Calu3 (cell line): ENCODE data around the gene DAAM1. TPM values are rescaled to one million over a fixed set of nuclear protein-coding genes. Genes with fewer than 3 reads are reported as not detected.

Experiments
- BruUV-seq: library from RNA; stranded (reverse); fragments of 400-500 nt; replicated peaks from 2 replicates; lab custom pipeline; 2021; lab: Mats Ljungman, UMichigan
- CTCF ChIA-PET: fragments of 300-600 bp; sonication (Branson Sonifier 250); formaldehyde crosslinking; loops from one replicate; lab custom pipeline; 2022; ENCODE audit warnings: antibody characterized with exemption; lab: Charles Lee
- DNase-seq: peaks from one replicate; pipeline ENCODE4 v3.0.0; 2022
- H3K27ac Mint-ChIP-seq: one replicate; pipeline ENCODE4 v1.8.0; 2022; ENCODE audit warnings: mixed read lengths; ENCODE audit not compliant: unreplicated experiment
- H3K27me3 Mint-ChIP-seq: one replicate; pipeline ENCODE4 v1.8.0; 2022; ENCODE audit warnings: mixed read lengths; ENCODE audit not compliant: unreplicated experiment
- H3K36me3 Mint-ChIP-seq: one replicate; pipeline ENCODE4 v1.8.0; 2022; ENCODE audit warnings: mild to moderate bottlenecking, moderate library complexity, mixed read lengths; ENCODE audit not compliant: insufficient read depth, unreplicated experiment
- H3K4me1 Mint-ChIP-seq: one replicate; pipeline ENCODE4 v1.8.0; 2022; ENCODE audit warnings: mild to moderate bottlenecking, low read depth, mixed read lengths; ENCODE audit not compliant: unreplicated experiment
- H3K4me3 Mint-ChIP-seq: one replicate; pipeline ENCODE4 v1.8.0; 2022; ENCODE audit warnings: mild to moderate bottlenecking, low read depth, moderate library complexity, mixed read lengths; ENCODE audit not compliant: unreplicated experiment
- H3K9me3 Mint-ChIP-seq: one replicate; pipeline ENCODE4 v1.8.0; 2022; ENCODE audit warnings: low read depth, mixed read lengths; ENCODE audit not compliant: unreplicated experiment
- CTCF ChIP-seq: fragments of 200-600 bp; IDR thresholded peaks from one replicate; pipeline ENCODE4 v1.8.0; 2022; ENCODE audit warnings: antibody characterized with exemption; ENCODE audit not compliant: unreplicated experiment
- intact Hi-C: fragments of 100-400 bp; cut with micrococcal nuclease; formaldehyde crosslinking; loops from one replicate; pipeline ENCODE4 v1.10.0; 2022; ENCODE audit not compliant: unreplicated experiment
- total RNA-seq: library from RNA; stranded (reverse); gene quantifications from 2 replicates; pipeline ENCODE4 v1.2.3, GENCODE V29; 2022

The DAAM1 gene
- total RNA-seq, 1 experiment from 2014 or later, result 28.9 TPM

- Mint-ChIP-seq H3K27me3 (no peaks in the 10 kb centered on the region), H3K4me1 (peaks cover 8% of the 10 kb centered on the region), H3K9me3 (no peaks in the 10 kb centered on the region), H3K4me3 (no peak overlapping the region), H3K36me3 (peaks cover 12% of the 10 kb centered on the region), H3K27ac (no peak overlapping the region)
- CTCF ChIA-PET, result interaction anchor here (0.6 kb wide), 1 partner anchor 765 kb away, joined by 4 read pairs; no protein-coding TSS in a partner anchor
- intact Hi-C loops, result no loop called here
- DNase-seq, result no peak
- no TSS peak for BruUV-seq
- TF ChIP-seq CTCF, result no peak
Observed at GRCh38 chr14:59336098-59336497, 147.6 kb downstream of the DAAM1 start.

GRCh38 chr14:59336706-59337105, 148.2 kb downstream of the DAAM1 start:
- H3K4me1 Mint-ChIP-seq, result peaks cover 8% of the 10 kb centered on the region
- BruUV-seq, result no TSS peak
- no peaks in the 10 kb centered on the region for H3K9me3 Mint-ChIP-seq
- CTCF ChIA-PET, result no interaction called here
- H3K27ac Mint-ChIP-seq, result no peak overlapping the region
- no peaks in the 10 kb centered on the region for H3K27me3 Mint-ChIP-seq
- intact Hi-C loops, result no loop called here
- peaks cover 12% of the 10 kb centered on the region for H3K36me3 Mint-ChIP-seq
- no peak overlapping the region for H3K4me3 Mint-ChIP-seq
- no peak for TF ChIP-seq CTCF
- no peak for DNase-seq

DNA sequence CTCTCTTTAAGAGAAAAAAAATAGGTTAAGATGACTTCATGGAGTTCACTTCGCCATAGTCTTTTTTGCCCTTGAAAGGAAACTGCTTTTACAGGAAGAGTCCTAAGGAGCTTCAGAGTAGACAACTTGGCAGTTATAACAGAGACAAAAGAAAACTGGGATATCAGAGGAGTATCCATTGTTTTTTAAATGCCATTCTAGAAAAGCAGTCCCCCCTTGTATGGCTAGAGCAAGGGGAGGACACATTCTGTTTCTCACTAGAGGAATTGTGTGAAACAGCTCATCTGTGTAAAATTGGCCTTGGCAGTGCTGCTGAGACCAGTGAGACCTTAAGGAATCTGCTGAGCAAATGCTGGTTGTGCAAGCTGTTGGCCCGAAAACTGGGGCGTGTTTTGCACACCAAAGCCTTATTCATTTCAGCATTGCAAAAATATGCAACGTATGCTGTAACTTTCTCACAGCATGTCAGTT, 148.7 kb downstream of the DAAM1 start:
- DNase-seq, result no peak
- no peak overlapping the region for H3K4me3 Mint-ChIP-seq
- intact Hi-C loops, result no loop called here
- no peaks in the 10 kb centered on the region for H3K9me3 Mint-ChIP-seq
- peaks cover 12% of the 10 kb centered on the region for H3K4me1 Mint-ChIP-seq
- CTCF ChIA-PET, result no interaction called here
- H3K36me3 Mint-ChIP-seq, result peaks cover 9% of the 10 kb centered on the region
- H3K27me3 Mint-ChIP-seq, result no peaks in the 10 kb centered on the region
- no peak overlapping the region for H3K27ac Mint-ChIP-seq
- no peak for TF ChIP-seq CTCF
- BruUV-seq, result no TSS peak

GRCh38 chr14:59338761-59339160, 150.3 kb downstream of the DAAM1 start:
- Mint-ChIP-seq H3K27me3 (no peaks in the 10 kb centered on the region), H3K9me3 (no peaks in the 10 kb centered on the region), H3K4me1 (peaks cover 21% of the 10 kb centered on the region), H3K36me3 (peaks cover 4% of the 10 kb centered on the region), H3K27ac (no peak overlapping the region), H3K4me3 (no peak overlapping the region)
- CTCF ChIA-PET, result no interaction called here
- intact Hi-C loops, result no loop called here
- no TSS peak for BruUV-seq
- no peak for TF ChIP-seq CTCF
- DNase-seq, result no peak
